Right cardiac atrium (tissue), 5 donors: ENCODE results near the gene EMX1. TPM values are rescaled to one million over a fixed set of nuclear protein-coding genes. Genes with fewer than 3 reads are reported as not detected.

ENCODE experiments used
- ATAC-seq, 2 donors: fragments of 200-7000 bp; cut with Tn5 transposase; one replicate each; pipeline versions ENCODE4 v1.8.0 to v1.9.1; 2020; ENCODE audit warnings: moderate library complexity in 2 of 2, mild to moderate bottlenecking in 1 of 2
- DNase-seq, 3 donors: peaks; one replicate each; pipeline ENCODE4 v3.0.0-alpha.2; 2020
- H3K27ac ChIP-seq: one replicate; pipeline ENCODE4 v1.5.1; 2013; ENCODE audit warnings: mild to moderate bottlenecking, low read length, control low read depth, moderate library complexity
- H3K27me3 ChIP-seq: one replicate; pipeline ENCODE4 v1.6.1; 2013; ENCODE audit not compliant: control insufficient read depth, insufficient read depth
- H3K4me1 ChIP-seq: one replicate; pipeline ENCODE4 v1.6.1; 2013; ENCODE audit warnings: low read length; ENCODE audit not compliant: control insufficient read depth, insufficient read depth
- H3K4me3 ChIP-seq: one replicate; pipeline ENCODE4 v1.5.1; 2013; ENCODE audit warnings: low read length, control low read depth
- H3K9me3 ChIP-seq: one replicate; pipeline ENCODE4 v1.6.1; 2013; ENCODE audit warnings: low read length; ENCODE audit not compliant: control insufficient read depth
- WGBS: extraction: QIAGEN DNeasy Blood & Tissue Kit; methylation state at CpG from one replicate; pipeline ENCODE4 v1.1.7; 2013; 5-methylcytosine and 5-hydroxymethylcytosine counted together
- intact Hi-C, 4 donors: fragments of 100-400 bp; cut with DNase I; formaldehyde crosslinking; loops; one replicate each; pipeline versions ENCODE4 v1.11.0 to v1.14.0; 2022 to 2023
- polyA plus RNA-seq: library from polyadenylated mRNA; stranded (reverse); fragments of 200-250 nt; gene quantifications from one replicate; pipeline ENCODE4 v1.2.3, GENCODE V29; 2013
- total RNA-seq, 4 donors: library from RNA; stranded (reverse); fragmentation: NEBNext Ultra II Directional; extraction: Animal tissue kit (Norgen Biotek cat#: 25700); gene quantifications; one replicate each; pipeline ENCODE4 v1.2.1, GENCODE V29; 2021
- donor health status: healthy with polysubstance abuse.
- donor health status: DM: no; HTN: yes; CAD: no.
- donor health status: DM: no; HTN: no; CAD: no.
- donor health status: DM: no; HTN: yes; CAD: no; lungs with severe emphysema.
- donor health status: DM: yes; HTN: yes; CAD: no.

The EMX1 gene
- total and polyA plus RNA-seq, 5 donors, result 0.18 TPM; not detected in 4

DNA sequence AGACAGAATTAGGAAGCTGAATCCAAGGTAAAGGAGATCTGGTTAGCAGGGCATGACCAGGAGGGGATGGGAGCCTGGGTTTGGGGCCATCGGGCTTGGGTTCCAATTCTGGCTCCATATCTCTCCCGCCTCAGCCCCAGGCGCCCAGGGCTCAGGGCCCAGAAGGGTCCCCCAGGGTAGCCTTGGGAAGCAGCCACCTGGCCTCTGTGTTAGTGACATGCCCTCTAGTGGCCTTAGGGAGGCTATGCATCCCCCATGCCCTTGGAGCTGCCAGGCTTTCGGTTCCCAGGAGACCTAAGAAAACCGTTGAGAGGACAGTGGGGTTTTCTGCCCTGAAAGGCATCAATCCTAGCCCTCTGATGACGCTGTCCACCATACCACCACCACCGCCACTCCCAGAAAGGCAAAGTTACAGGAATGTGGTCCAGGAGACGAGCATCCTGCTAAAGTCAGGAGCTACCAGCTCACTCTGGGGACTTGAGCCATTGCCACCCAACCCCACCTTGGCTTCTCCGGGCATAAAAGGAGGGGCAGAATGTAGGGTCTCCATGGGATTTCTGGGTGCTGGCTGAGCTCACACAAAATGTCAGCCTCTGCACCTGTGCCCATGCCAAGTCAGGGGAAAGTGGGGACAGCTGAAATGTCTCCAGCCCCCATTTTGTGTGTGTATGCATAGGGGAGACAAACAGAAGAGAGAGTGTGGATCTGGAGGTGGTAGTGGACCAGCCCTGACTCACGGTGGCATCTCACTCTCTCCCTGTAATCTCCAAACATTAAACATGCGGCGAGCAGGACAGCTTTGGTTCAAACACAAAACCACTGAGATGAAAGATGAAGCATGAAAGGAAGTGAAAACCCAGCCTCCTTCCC is 56.5 kb downstream of the EMX1 start:
- DNase-seq (peak in 1 of 3 donors; percentile 65), ATAC-seq (peak; percentile 50 to 79)
- intact Hi-C loops, result loop anchor here in 1 of 4 donors (5.0 kb wide), 1 partner anchor 82 kb away; no protein-coding TSS in a partner anchor
- WGBS, result 61% methylated on average over 12 of the region's 12 CpGs
- H3K4me1 ChIP-seq, result no peaks in the 10 kb centered on the region
- H3K9me3 ChIP-seq, result no peaks in the 10 kb centered on the region
- H3K4me3 ChIP-seq, result no peak overlapping the region
- H3K27ac ChIP-seq, result no peak overlapping the region
- no peaks in the 10 kb centered on the region for H3K27me3 ChIP-seq

DNA sequence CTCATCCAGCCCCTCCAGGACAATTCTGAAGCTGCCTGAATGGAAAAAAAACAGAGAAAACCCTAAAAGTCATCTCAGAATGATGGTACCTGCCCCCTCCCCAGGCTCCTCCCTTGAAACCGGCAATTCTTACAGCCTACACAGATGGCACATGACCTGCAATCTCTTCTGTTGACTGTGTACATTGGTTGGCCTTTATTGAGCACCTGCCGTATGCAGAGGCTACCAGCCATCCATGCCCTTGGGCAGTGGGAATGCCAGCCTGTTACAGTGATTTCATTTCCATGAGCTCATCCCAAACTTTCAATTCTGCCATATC is 57.1 kb downstream of the EMX1 start:
- Histone ChIP-seq H3K4me1 (no peaks in the 10 kb centered on the region), H3K4me3 (no peak overlapping the region), H3K27ac (no peak overlapping the region), H3K9me3 (no peaks in the 10 kb centered on the region), H3K27me3 (no peaks in the 10 kb centered on the region)
- 87% methylated on average over 2 of the region's 2 CpGs for WGBS
- intact Hi-C loops, result loop anchor here in 1 of 4 donors (5.0 kb wide), 1 partner anchor 82 kb away; no protein-coding TSS in a partner anchor
- ATAC-seq (no peak), DNase-seq (no peak)

DNA sequence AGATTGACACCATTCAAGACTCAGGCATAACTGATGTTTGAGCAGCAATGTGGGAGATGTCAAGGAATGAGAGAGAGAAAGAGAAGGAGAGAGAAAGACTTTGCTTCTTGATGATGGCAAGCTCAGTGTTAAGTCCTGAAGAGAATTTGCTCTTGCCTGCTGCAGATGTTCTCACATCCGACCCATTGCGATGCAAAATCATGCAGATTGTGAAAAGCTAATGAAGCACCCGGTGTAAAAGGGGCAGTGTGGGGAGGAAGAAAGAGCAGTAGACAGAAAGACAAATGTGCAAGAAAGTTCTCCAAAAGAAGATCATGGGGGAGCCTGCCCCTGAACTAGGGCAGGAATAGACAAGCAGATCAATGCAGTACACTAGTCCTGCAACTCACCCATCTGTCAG is 57.7 kb downstream of the EMX1 start:
- Histone ChIP-seq H3K27me3 (no peaks in the 10 kb centered on the region), H3K4me3 (no peak overlapping the region), H3K27ac (no peak overlapping the region), H3K9me3 (no peaks in the 10 kb centered on the region), H3K4me1 (no peaks in the 10 kb centered on the region)
- ATAC-seq (no peak), DNase-seq (no peak)
- intact Hi-C loops, result no loop called here
- WGBS, result 72% methylated on average over 3 of the region's 3 CpGs

DNA sequence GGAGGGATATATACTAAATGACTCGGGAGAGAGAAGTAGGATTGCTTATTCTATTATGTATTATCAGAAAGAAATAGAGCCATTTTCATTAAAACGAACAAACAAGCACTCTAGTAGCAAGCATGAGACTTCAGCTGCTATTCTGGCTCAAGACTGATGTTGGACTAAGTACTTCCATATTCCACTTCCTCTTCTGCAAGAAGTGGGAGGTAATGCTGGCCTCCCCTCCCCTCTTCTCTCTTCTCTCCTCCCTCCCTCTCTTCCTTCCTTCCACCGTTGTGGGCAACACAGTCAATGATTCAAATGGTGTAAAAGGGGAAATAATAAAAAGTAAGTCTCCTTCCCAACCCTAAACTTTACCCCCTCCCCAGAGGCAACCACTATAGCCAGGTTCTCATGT is 62.6 kb downstream of the EMX1 start:
- no peak overlapping the region for H3K4me3 ChIP-seq
- no peak for ATAC-seq
- H3K27me3 ChIP-seq, result no peaks in the 10 kb centered on the region
- H3K4me1 ChIP-seq, result peaks cover 8% of the 10 kb centered on the region
- H3K9me3 ChIP-seq, result no peaks in the 10 kb centered on the region
- DNase-seq, result no peak
- no peak overlapping the region for H3K27ac ChIP-seq
- WGBS, result 54% methylated on average over 3 of the region's 3 CpGs
- intact Hi-C loops, result no loop called here

DNA sequence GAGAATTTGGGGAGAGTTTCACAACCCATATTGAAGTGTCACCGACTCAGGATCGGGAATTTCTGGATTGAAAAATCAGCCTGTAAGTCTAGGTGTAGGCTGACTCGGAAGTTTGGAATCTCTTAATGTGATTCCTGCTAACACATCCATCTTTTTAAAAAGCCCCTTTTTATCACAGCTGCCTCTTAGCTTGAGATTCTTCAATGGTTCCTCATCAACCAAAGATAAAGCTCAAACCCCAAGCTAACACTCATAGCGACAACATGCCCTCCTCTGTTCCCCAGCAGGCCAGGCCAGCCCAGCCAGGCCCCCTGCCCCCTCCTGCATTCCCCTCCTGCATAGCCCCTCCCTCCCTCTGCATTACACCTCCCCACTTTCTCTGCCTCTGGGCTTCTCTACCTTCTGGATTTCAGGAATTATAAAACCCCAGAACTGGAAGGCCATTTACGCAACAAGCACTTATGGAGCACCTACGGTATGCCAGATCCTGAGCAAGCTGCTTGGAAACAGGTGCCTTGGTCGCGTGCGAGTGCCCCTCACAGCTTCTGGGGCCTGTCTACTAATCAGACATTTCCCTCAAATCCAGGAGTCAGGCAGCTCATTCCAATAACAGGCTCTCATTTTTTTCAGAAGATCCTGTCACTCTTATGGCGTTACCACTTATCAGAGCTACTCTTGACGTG is 63.4 kb downstream of the EMX1 start:
- no peak overlapping the region for H3K27ac ChIP-seq
- intact Hi-C loops, result no loop called here
- H3K9me3 ChIP-seq, result no peaks in the 10 kb centered on the region
- H3K27me3 ChIP-seq, result no peaks in the 10 kb centered on the region
- ATAC-seq, result no peak
- peaks cover 13% of the 10 kb centered on the region for H3K4me1 ChIP-seq
- no peak overlapping the region for H3K4me3 ChIP-seq
- 82% methylated on average over 11 of the region's 11 CpGs for WGBS
- DNase-seq, result no peak

DNA sequence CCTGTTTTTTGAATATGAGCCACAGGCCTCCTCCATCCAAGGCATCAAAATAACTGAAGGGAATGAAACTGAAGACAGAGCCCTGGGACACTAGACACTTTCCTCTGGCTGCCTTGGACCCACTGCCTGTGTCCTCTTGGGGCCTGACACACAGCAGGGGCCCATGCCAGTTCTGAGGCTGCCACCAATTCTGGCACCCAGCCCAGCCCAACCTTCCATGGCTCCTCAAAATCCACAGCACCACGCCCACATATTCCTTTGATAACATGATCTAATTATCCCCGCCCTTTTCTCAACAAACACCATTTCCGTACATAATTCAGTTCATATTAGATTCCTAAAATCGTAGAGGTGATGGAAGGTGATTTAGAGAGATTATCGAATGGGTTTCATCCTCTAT is 64.2 kb downstream of the EMX1 start:
- Histone ChIP-seq H3K27ac (no peak overlapping the region), H3K4me3 (no peak overlapping the region), H3K4me1 (peaks cover 16% of the 10 kb centered on the region), H3K27me3 (no peaks in the 10 kb centered on the region), H3K9me3 (no peaks in the 10 kb centered on the region)
- WGBS, result 94% methylated on average over 5 of the region's 5 CpGs
- intact Hi-C loops, result no loop called here
- DNase-seq (no peak), ATAC-seq (no peak)

DNA sequence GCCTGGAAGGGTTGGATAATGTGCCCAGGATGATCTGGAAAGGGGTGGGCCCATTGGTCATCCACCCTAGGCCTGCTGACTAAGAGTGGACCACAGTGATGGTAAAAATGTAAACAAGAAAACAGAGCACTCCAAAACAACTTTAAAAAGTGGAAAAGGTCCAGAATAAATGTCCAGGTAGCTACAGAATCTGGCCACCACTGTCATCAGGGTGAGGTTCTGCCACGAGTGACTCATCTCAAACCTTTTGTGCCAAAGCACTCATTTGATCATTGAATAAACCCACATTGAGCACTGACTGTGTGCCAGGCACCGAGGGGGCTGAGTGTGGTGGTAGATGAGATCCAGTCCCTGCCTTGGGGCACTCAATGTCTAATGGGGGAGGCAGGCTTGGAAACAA is 64.9 kb downstream of the EMX1 start:
- H3K4me1 ChIP-seq, result peaks cover 18% of the 10 kb centered on the region
- intact Hi-C loops, result no loop called here
- 94% methylated on average over 2 of the region's 2 CpGs for WGBS
- H3K27me3 ChIP-seq, result no peaks in the 10 kb centered on the region
- no peak for DNase-seq
- peak overlapping the region; percentile 19 for H3K27ac ChIP-seq
- H3K4me3 ChIP-seq, result no peak overlapping the region
- ATAC-seq, result no peak
- H3K9me3 ChIP-seq, result no peaks in the 10 kb centered on the region

DNA sequence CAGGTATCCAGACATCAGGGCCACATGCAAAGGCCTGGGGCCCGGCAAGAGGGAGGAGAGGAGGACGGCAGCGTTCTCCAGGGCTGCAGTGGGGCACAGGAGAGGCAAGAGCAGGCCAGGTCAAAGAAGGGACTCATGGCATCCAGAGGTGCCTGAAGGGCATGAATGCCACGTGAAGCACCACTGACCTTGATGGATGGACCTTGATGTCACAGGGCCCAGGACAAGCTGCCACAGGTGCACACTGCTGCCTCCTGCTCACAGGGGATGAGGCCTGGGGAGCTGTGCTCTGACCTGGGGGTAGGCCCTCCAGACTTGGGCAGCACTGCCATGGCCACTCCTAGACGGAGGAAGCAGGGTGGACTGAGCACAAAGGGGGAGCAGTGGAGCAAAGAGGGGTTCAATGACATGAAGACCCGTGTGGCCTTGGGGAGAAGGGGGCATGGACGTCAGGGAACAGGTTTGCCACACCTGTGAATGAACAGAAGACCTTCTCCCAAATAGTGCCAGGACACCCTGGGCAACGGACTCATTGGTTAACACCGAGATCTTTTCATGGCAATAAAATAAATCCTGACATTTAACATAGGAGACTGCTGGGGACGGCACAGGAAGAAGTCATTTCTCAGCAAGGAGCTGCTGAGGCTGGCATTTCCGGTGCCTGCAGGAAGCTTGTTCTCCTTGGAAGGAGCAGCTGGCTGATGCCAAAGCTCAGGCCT is 65.6 kb downstream of the EMX1 start:
- ATAC-seq (no peak), DNase-seq (no peak)
- WGBS, result 91% methylated on average over 11 of the region's 11 CpGs
- intact Hi-C loops, result no loop called here
- Histone ChIP-seq H3K27ac (peak overlapping the region; percentile 91), H3K27me3 (no peaks in the 10 kb centered on the region), H3K4me1 (peaks cover 18% of the 10 kb centered on the region), H3K9me3 (no peaks in the 10 kb centered on the region), H3K4me3 (no peak overlapping the region)

DNA sequence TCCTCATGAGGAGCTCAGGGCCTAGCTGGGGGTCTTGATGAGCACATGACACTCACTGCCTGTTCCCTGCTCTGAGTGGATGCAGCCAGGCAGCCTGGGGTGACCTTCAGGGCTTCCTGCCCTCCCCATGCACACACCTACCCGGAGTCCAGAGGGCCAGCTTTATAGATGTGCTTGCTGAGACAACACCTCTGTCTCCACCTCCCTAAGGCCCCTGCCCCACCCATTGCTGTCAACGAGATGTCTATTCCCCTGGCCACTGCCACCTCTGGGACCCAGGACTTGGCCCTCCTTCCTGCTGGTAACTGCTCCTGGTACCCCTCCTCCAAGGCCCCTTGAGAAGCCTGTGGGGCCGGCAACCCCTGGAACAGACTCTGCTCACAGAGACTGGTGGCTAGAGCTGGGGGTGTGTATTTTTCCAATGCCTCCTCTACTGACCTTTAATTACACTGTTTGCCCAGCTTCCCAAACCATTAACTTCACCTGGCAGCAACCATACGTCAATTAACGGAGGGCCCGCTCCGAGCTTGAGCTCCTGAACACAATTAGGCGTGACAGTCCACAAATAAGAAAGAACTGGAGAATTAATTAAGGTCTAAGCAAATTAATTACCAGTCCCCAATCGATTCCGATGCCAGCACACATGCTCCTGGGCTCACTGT is 66.3 kb downstream of the EMX1 start:
- intact Hi-C loops, result no loop called here
- Histone ChIP-seq H3K9me3 (no peaks in the 10 kb centered on the region), H3K4me1 (peaks cover 18% of the 10 kb centered on the region), H3K4me3 (no peak overlapping the region), H3K27me3 (no peaks in the 10 kb centered on the region), H3K27ac (peak overlapping the region; percentile 91)
- peak; percentile 9 to 13 for ATAC-seq
- WGBS, result 69% methylated on average over 10 of the region's 10 CpGs
- no peak for DNase-seq

DNA sequence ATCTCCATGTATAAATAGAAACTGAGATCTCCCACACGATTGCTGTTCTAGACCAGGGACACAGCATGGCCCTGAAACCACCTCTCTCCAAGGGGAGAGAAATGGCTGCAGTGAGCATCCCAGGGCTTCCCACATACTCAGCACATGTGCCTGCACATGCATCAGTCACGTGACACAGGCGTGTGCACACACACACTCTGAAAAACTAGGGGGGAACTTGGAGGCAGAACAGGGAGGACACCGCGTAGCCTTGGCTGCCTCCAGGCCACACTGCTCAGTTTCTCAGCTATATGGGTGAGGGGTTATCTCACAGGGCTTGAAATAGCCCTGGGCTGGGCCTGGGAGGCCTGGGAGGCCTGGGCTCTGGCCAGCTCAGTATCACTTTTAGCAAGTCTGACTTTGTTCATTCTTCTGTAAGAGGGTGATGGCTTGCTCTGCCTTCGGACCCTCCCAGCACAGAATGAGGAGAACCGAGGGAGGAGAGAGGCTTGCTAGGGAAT is 66.9 kb downstream of the EMX1 start:
- WGBS, result 39% methylated on average over 7 of the region's 7 CpGs
- no peaks in the 10 kb centered on the region for H3K27me3 ChIP-seq
- H3K4me3 ChIP-seq, result no peak overlapping the region
- intact Hi-C loops, result no loop called here
- no peaks in the 10 kb centered on the region for H3K9me3 ChIP-seq
- peak; percentile 91 to 92 for ATAC-seq
- H3K4me1 ChIP-seq, result peaks cover 18% of the 10 kb centered on the region
- DNase-seq, result peak; percentile 53 to 88 (median 78)
- H3K27ac ChIP-seq, result peak overlapping the region; percentile 91
